ENCODE results near the gene SMAD3.
"Not testable (repeated sequence)": the region's sequence is repeated elsewhere in the genome, so short reads cannot be mapped to it uniquely, and the experiment has no call there.

The SMAD3 gene

GRCh38 chr15:67065531-67066005 is at the start of gene SMAD3:
TSS of gene SMAD3 (plus strand) at chr15:67065602. CDS start at chr15:67066155, 553 bp downstream.
- peak; percentile 73 for DNase-seq

- no peak for DNase-seq
Observed at GRCh38 chr15:67017311-67017710, 48.1 kb upstream of the SMAD3 start.

- DNase-seq, result no peak
Observed at GRCh38 chr15:67018026-67018425, 47.4 kb upstream of the SMAD3 start.

- no peak for DNase-seq
Observed at GRCh38 chr15:67018441-67018840, 47.0 kb upstream of the SMAD3 start.

GRCh38 chr15:67019069-67019468 is 46.3 kb upstream of the SMAD3 start:
- DNase-seq, result no peak

- DNase-seq, result no peak
Observed at GRCh38 chr15:67019884-67020520, 45.4 kb upstream of the SMAD3 start.

GRCh38 chr15:67020668-67021067 is 44.7 kb upstream of the SMAD3 start:
- not testable (repeated sequence) for DNase-seq

- DNase-seq, result no peak
Observed at GRCh38 chr15:67021455-67021854, 43.9 kb upstream of the SMAD3 start.

- no peak for DNase-seq
Observed at GRCh38 chr15:67022587-67023105, 42.8 kb upstream of the SMAD3 start.

- DNase-seq, result no peak
Observed at GRCh38 chr15:67023517-67024313, 41.7 kb upstream of the SMAD3 start.

GRCh38 chr15:67024314-67024997 is 40.9 kb upstream of the SMAD3 start:
- peak; percentile 68 for DNase-seq

- no peak for DNase-seq
Observed at GRCh38 chr15:67024998-67025368, 40.4 kb upstream of the SMAD3 start.

GRCh38 chr15:67025719-67026609 is 39.4 kb upstream of the SMAD3 start:
- no peak for DNase-seq

- no peak for DNase-seq
Observed at GRCh38 chr15:67026610-67026967, 38.8 kb upstream of the SMAD3 start.

- not testable (repeated sequence) for DNase-seq
Observed at GRCh38 chr15:67028440-67028839, 37.0 kb upstream of the SMAD3 start.

- no peak for DNase-seq
Observed at GRCh38 chr15:67030036-67030762, 35.2 kb upstream of the SMAD3 start.

- no peak for DNase-seq
Observed at GRCh38 chr15:67031331-67031730, 34.1 kb upstream of the SMAD3 start.

GRCh38 chr15:67032608-67033007 is 32.8 kb upstream of the SMAD3 start:
- no peak for DNase-seq

- peak; percentile 42 for DNase-seq
Observed at GRCh38 chr15:67033012-67033411, 32.4 kb upstream of the SMAD3 start.

- no peak for DNase-seq
Observed at GRCh38 chr15:67033571-67034044, 31.8 kb upstream of the SMAD3 start.

GRCh38 chr15:67035886-67036285 is 29.5 kb upstream of the SMAD3 start:
- DNase-seq, result no peak
